Endothelial cell of umbilical vein (primary cell): ENCODE data around the gene TH. TPM values are rescaled to one million over a fixed set of nuclear protein-coding genes. Genes with fewer than 3 reads are reported as not detected.

Experiments used
- BruUV-seq: library from RNA; stranded (reverse); fragments of 400-500 nt; replicated peaks from 2 replicates; lab custom pipeline; 2021; lab: Mats Ljungman, UMichigan
- CTCF ChIA-PET: fragments of 300-600, 350-600 bp; sonication (Branson Sonifier 250); formaldehyde crosslinking; loops from one replicate; lab custom pipeline; 2021; ENCODE audit warnings: antibody characterized with exemption, inconsistent platforms; lab: Charles Lee
- POLR2A ChIA-PET: fragments of 300-600, 350-600 bp; sonication (Branson Sonifier 250); formaldehyde crosslinking; loops from one replicate; lab custom pipeline; 2021; ENCODE audit warnings: antibody characterized with exemption, inconsistent platforms; lab: Charles Lee
- DNase-seq: peaks from one replicate; pipeline ENCODE4 v3.0.0-alpha.2; 2011; ENCODE audit warnings: low read depth, low spot score
- FAIRE-seq: peaks from 2 replicates; lab custom pipeline; 2011; peaks lifted over from hg19 to GRCh38; lab: Jason Lieb, UNC
- H2AFZ ChIP-seq: 2 replicates; pipeline ENCODE4 v1.6.0; 2012; ENCODE audit warnings: low read depth, low read length, control low read depth, inconsistent platforms
- H3K27ac ChIP-seq: 2 replicates; pipeline ENCODE4 v1.5.1; 2011; ENCODE audit warnings: low read depth, mild to moderate bottlenecking, control low read depth, low read length, moderate library complexity; ENCODE audit not compliant: insufficient read depth
- H3K27me3 ChIP-seq, 2 experiments: 2 replicates each; pipeline versions ENCODE4 v1.6.0 to v1.6.1; 2011; ENCODE audit warnings: low read length in 2 of 2, mixed read lengths in 1 of 2; ENCODE audit not compliant: control insufficient read depth in 2 of 2, insufficient read depth in 2 of 2
- H3K36me3 ChIP-seq, 2 experiments: 2 replicates in 1 of 2; 3 replicates in 1 of 2; pipeline ENCODE4 v1.5.1; 2011; ENCODE audit warnings: low read length in 2 of 2, mild to moderate bottlenecking in 1 of 2, moderate library complexity in 1 of 2; ENCODE audit not compliant: control insufficient read depth in 2 of 2, insufficient read depth in 2 of 2; ENCODE audit errors: extremely low read depth in 1 of 2
- H3K4me1 ChIP-seq: 3 replicates; pipeline ENCODE4 v1.5.1; 2011; ENCODE audit warnings: mild to moderate bottlenecking, low read length; ENCODE audit not compliant: control insufficient read depth, insufficient read depth; ENCODE audit errors: extremely low read depth
- H3K4me2 ChIP-seq: 2 replicates; pipeline ENCODE4 v1.6.1; 2011; ENCODE audit warnings: low read length, control low read depth, mixed read lengths; ENCODE audit not compliant: insufficient read depth
- H3K4me3 ChIP-seq, 3 experiments: fragments of 200-600 bp in 1 of 3; sonication (generic), shearing (Covaris generic) in 1 of 3; replicated peaks in 1 of 3; 2 replicates each; pipeline ENCODE4 v1.5.1; 2011 to 2016; ENCODE audit warnings: control low read depth in 3 of 3, low read length in 3 of 3, mild to moderate bottlenecking in 2 of 3, inconsistent platforms in 1 of 3, low read depth in 1 of 3, moderate library complexity in 1 of 3; ENCODE audit not compliant: insufficient read depth in 1 of 3
- H3K79me2 ChIP-seq: 2 replicates; pipeline ENCODE4 v1.6.0; 2012; ENCODE audit warnings: low read length, inconsistent platforms; ENCODE audit not compliant: control insufficient read depth, insufficient read depth
- H3K9ac ChIP-seq: replicated peaks from 2 replicates; pipeline ENCODE3; 2011; ENCODE audit warnings: low read length, control low read depth; ENCODE audit not compliant: insufficient read depth; ENCODE audit errors: extremely low read depth
- H3K9me1 ChIP-seq: replicated peaks from 3 replicates; pipeline ENCODE4 v1.6.0; 2011; ENCODE audit warnings: mild to moderate bottlenecking, low read length; ENCODE audit not compliant: control insufficient read depth, insufficient read depth; ENCODE audit errors: extremely low read depth
- H3K9me3 ChIP-seq: replicated peaks from 2 replicates; pipeline ENCODE4 v1.5.1; 2012; ENCODE audit warnings: low read length, inconsistent platforms; ENCODE audit not compliant: control insufficient read depth, insufficient read depth
- H4K20me1 ChIP-seq: replicated peaks from 2 replicates; pipeline ENCODE3; 2011; ENCODE audit warnings: mild to moderate bottlenecking, low read length; ENCODE audit not compliant: control insufficient read depth, insufficient read depth; ENCODE audit errors: extremely low read depth
- EZH2 ChIP-seq: IDR thresholded peaks from 2 replicates; pipeline ENCODE4 v1.6.1; 2012; ENCODE audit warnings: borderline replicate concordance, low read depth, mild to moderate bottlenecking, moderate library complexity, low read length, inconsistent platforms; ENCODE audit not compliant: severe bottlenecking
- FOS ChIP-seq: IDR thresholded peaks from 2 replicates; pipeline ENCODE4 v1.6.1; 2011; ENCODE audit warnings: mild to moderate bottlenecking, low read length, moderate library complexity, borderline replicate concordance; ENCODE audit not compliant: insufficient read depth
- GATA2 ChIP-seq: IDR thresholded peaks from 2 replicates; pipeline ENCODE4 v1.7.0; 2011; ENCODE audit warnings: low read depth, mild to moderate bottlenecking, moderate library complexity, mixed read lengths, low read length; ENCODE audit not compliant: insufficient read length, insufficient read depth
- JUN ChIP-seq: IDR thresholded peaks from 2 replicates; pipeline ENCODE4 v1.6.1; 2011; ENCODE audit warnings: borderline replicate concordance, low read depth; ENCODE audit not compliant: insufficient read length, insufficient read depth
- MYC ChIP-seq: IDR thresholded peaks from one replicate; pipeline ENCODE4 v1.6.1; 2011; ENCODE audit warnings: mild to moderate bottlenecking, low read depth, low read length
- POLR2A ChIP-seq: IDR thresholded peaks from 2 replicates; pipeline ENCODE4 v1.6.1; 2012; ENCODE audit warnings: low read depth, mild to moderate bottlenecking, control low read depth, low read length
- POLR2AphosphoS5 ChIP-seq: IDR thresholded peaks from 2 replicates; pipeline ENCODE4 v1.6.1; 2012; ENCODE audit warnings: low read depth, mild to moderate bottlenecking, control low read depth, low read length, moderate library complexity; ENCODE audit not compliant: insufficient read depth
- dilution Hi-C: fragments of 300-500 bp; cut with MboI; formaldehyde crosslinking; loops from one replicate; pipeline ENCODE4 v1.15.0; 2019; ENCODE audit warnings: low sequenced_read_pairs; ENCODE audit not compliant: extremely low pct_ligation_motif_present
- intact Hi-C: fragments of 100-400 bp; cut with micrococcal nuclease; formaldehyde crosslinking; loops from one replicate; pipeline ENCODE4 v1.10.0; 2022
- polyA plus RNA-seq, 4 experiments: library from polyadenylated mRNA; depleted of rRNA in 3 of 4; stranded (reverse) in 3 of 4; unstranded in 1 of 4; fragments of >200 nt; gene quantifications; 2 replicates each; pipeline versions ENCODE4 v1.2.1 to v1.2.3, GENCODE V29; 2011 to 2012; ENCODE audit warnings: missing spikeins in 1 of 4
- total RNA-seq: library from RNA; stranded (reverse); gene quantifications from 2 replicates; pipeline ENCODE4 v1.2.3, GENCODE V29; 2021
- TF ChIP-seq, protein P1 (sequence below), 2 donors: IDR thresholded peaks; 1 replicate in 1 of 2; 2 replicates in 1 of 2; pipeline ENCODE4 v1.5.1; 2011; ENCODE audit warnings: low read length in 2 of 2, mild to moderate bottlenecking in 2 of 2, moderate library complexity in 2 of 2, control low read depth in 1 of 2, inconsistent platforms in 1 of 2, low read depth in 1 of 2; ENCODE audit not compliant: insufficient read depth in 1 of 2; ENCODE audit errors: extremely low read depth in 1 of 2
- TF ChIP-seq, protein P2 (sequence below): IDR thresholded peaks from 2 replicates; pipeline ENCODE4 v1.6.1; 2011; ENCODE audit not compliant: insufficient read depth, insufficient read length

TH gene
- total and polyA plus RNA-seq, 2 donors (not counting 3 experiments of a cell fraction or from before 2014, with no cell fraction given), result not detected

DNA sequence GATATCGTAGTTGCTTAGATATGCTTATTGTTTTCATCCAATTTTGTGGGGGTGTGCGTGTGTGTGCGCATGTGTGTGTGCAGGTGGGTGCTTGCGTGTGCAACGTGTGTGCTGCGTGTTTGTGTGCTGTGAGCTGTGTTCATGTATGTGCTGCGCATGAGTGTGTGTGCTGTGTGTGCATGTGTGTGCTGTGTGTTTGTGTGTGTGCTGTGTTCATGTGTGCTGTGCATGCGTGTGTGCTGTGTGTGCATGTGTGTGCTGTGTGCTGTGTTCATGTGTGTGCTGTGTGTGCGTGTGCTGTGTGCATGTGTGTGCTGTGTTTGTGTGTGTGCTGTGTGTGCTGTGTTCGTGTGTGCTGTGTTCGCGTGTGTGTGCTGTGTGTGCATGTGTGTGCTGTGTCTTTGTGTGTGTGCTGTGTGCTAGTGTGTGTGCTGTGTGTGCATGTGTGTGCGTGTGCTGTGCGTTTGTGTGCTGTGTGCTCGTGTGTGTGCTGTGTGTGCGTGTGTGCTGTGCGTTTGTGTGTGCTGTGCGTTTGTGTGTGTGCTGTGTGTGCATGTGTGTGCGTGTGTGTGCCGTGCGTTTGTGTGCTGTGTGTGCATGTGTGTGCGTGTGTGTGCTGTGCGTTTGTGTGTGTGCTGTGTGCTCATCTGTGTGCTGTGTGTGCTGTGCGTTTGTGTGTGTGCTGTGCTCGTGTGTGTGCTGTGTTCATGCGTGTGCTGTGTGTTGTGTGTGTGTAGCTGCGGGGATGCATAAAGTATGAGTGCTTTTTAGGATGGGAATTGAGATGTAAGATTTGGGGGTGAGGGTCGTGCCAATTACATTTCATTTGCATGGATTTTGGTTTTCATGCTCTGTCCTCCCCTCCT, 40.0 kb downstream of the TH start:
- Histone ChIP-seq H2AFZ (no peak overlapping the region), H3K4me3 (no peak overlapping the region), H3K9me3 (no peaks in the 10 kb centered on the region), H3K4me1 (no peaks in the 10 kb centered on the region), H3K27me3 (peaks cover 0 to 2% of the 10 kb centered on the region in 2 experiments), H3K36me3 (no peaks in the 10 kb centered on the region), H3K9me1 (no peaks in the 10 kb centered on the region), H3K4me2 (no peak overlapping the region), H3K79me2 (no peaks in the 10 kb centered on the region), H3K27ac (no peak overlapping the region), H3K9ac (no peak overlapping the region), H4K20me1 (no peaks in the 10 kb centered on the region)
- TF ChIP-seq POLR2AphosphoS5, result no peak
- TF ChIP-seq JUN, result no peak
- TF ChIP-seq MYC, result no peak
- TF ChIP-seq, protein P1, sequence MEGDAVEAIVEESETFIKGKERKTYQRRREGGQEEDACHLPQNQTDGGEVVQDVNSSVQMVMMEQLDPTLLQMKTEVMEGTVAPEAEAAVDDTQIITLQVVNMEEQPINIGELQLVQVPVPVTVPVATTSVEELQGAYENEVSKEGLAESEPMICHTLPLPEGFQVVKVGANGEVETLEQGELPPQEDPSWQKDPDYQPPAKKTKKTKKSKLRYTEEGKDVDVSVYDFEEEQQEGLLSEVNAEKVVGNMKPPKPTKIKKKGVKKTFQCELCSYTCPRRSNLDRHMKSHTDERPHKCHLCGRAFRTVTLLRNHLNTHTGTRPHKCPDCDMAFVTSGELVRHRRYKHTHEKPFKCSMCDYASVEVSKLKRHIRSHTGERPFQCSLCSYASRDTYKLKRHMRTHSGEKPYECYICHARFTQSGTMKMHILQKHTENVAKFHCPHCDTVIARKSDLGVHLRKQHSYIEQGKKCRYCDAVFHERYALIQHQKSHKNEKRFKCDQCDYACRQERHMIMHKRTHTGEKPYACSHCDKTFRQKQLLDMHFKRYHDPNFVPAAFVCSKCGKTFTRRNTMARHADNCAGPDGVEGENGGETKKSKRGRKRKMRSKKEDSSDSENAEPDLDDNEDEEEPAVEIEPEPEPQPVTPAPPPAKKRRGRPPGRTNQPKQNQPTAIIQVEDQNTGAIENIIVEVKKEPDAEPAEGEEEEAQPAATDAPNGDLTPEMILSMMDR (IDR thresholded peaks at IDR 0.05; ENCODE audit: extremely low read depth in 1 of 2, insufficient read depth in 1 of 2, low read depth in 1 of 2, low read length in 2 of 2), result no peak
- TF ChIP-seq, protein P2, sequence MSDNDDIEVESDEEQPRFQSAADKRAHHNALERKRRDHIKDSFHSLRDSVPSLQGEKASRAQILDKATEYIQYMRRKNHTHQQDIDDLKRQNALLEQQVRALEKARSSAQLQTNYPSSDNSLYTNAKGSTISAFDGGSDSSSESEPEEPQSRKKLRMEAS, result no peak
- no peak for TF ChIP-seq EZH2
- no peak for TF ChIP-seq GATA2
- TF ChIP-seq POLR2A, result no peak
- no peak for TF ChIP-seq FOS
- FAIRE-seq (no peak), DNase-seq (no peak)
- intact Hi-C loops, result no loop called here
- dilution Hi-C loops, result no loop called here
- ChIA-PET POLR2A (no interaction called here), CTCF (no interaction called here)
- BruUV-seq, result TSS peak; percentile 61
